ENCODE measurements around the gene C1orf185. TPM values are rescaled to one million over a fixed set of nuclear protein-coding genes. Genes with fewer than 3 reads are reported as not detected.

The C1orf185 gene
- total and polyA plus RNA-seq, 10 donors: not detected

GRCh38 chr1:51070011-51070410 lies 32.0 kb upstream of the C1orf185 start:
- DNase-seq: no peak
- Histone ChIP-seq H3K27me3 (replicated peaks in 1 of 7) (peaks cover 0 to 30% (median 0%) of the 10 kb centered on the region in 7 donors), H3K27ac (no peak overlapping the region), H3K4me1 (no peaks in the 10 kb centered on the region), H3K4me3 (no peak overlapping the region), H3K36me3 (no peaks in the 10 kb centered on the region), H3K9me3 (no peaks in the 10 kb centered on the region)
- TF ChIP-seq CTCF (IDR thresholded peaks at IDR 0.05 in 8 of 11, conservative IDR thresholded peaks at IDR 0.05 in 3 of 11): no peak
- TF ChIP-seq POLR2AphosphoS5 (IDR thresholded peaks at IDR 0.05): no peak
- TF ChIP-seq POLR2A (IDR thresholded peaks at IDR 0.05): no peak
- intact Hi-C loops (cut with DNase I; ENCODE audit: low total_unique reads): no loop called here

DNA sequence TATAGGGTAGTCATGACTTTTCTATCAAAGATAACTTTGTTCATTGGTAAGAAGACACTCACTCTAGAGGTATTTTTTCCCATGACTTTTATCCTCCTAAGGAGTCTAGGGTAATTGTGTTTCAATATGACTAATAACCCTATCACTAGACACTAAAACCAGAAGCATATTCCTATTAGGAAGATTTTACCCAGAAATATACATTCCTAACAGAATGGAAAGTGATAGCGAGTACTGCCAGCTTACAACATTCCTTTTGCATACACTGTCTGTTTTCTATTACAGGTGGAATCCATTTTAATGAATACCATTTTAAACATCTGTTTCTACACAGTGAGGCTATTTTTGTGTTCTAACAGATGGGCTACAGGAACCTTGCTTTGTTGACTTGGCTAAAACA lies 31.4 kb upstream of the C1orf185 start:
- H3K9me3 ChIP-seq: no peaks in the 10 kb centered on the region
- intact Hi-C loops (cut with DNase I; ENCODE audit: low total_unique reads): no loop called here
- no peak overlapping the region for H3K27ac ChIP-seq
- DNase-seq: no peak
- 89 to 98% (median 94%) methylated on average over 1 of the region's 1 CpG for WGBS, 5 donors
- H3K36me3 ChIP-seq: no peaks in the 10 kb centered on the region
- peaks cover 0 to 32% (median 0%) of the 10 kb centered on the region in 7 donors for H3K27me3 ChIP-seq (replicated peaks in 1 of 7)
- TF ChIP-seq POLR2A (IDR thresholded peaks at IDR 0.05): no peak
- no peak overlapping the region for H3K4me3 ChIP-seq
- no peaks in the 10 kb centered on the region for H3K4me1 ChIP-seq

- WGBS, 5 donors: 83 to 87% (median 87%) methylated on average over 11 of the region's 11 CpGs
- no peak for TF ChIP-seq CTCF (IDR thresholded peaks at IDR 0.05 in 8 of 11, conservative IDR thresholded peaks at IDR 0.05 in 3 of 11)
- TF ChIP-seq POLR2AphosphoS5 (IDR thresholded peaks at IDR 0.05): no peak
- no peak for TF ChIP-seq POLR2A (IDR thresholded peaks at IDR 0.05)
Measured at GRCh38 chr1:51071291-51072042, 30.6 kb upstream of the C1orf185 start.

DNA sequence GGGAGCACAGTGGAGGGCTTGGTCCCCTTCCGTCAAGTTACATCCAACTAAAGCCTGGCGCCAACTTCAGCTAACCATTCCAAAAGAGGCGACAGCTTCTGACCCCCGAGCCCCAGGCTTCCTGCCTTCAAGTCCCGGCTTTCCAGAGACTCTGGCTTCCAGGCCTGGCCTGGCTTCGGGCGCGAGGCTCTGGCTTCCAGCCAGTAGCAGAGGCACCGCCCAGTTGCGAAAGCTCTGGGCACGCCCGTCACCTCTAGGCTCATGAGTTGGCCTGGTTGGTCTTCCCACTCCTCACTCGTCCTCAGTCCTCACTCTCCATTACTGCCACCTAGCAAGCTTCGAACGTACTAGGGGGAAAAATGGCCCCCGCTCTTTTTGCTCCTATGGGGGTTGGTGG lies 30.0 kb upstream of the C1orf185 start:
- Histone ChIP-seq H3K4me1 (no peaks in the 10 kb centered on the region), H3K27me3 (replicated peaks in 1 of 7) (peaks cover 0 to 23% (median 0%) of the 10 kb centered on the region in 7 donors), H3K4me3 (no peak overlapping the region), H3K36me3 (no peaks in the 10 kb centered on the region), H3K27ac (no peak overlapping the region), H3K9me3 (no peaks in the 10 kb centered on the region)
- intact Hi-C loops (cut with DNase I; ENCODE audit: low total_unique reads): no loop called here
- TF ChIP-seq POLR2A (IDR thresholded peaks at IDR 0.05): no peak
- TF ChIP-seq CTCF (IDR thresholded peaks at IDR 0.05 in 8 of 11, conservative IDR thresholded peaks at IDR 0.05 in 3 of 11): no peak
- no peak for TF ChIP-seq POLR2AphosphoS5 (IDR thresholded peaks at IDR 0.05)
- DNase-seq: no peak
- 84 to 91% (median 85%) methylated on average over 11 to 16 of the region's 16 CpGs for WGBS, 5 donors

More at GRCh38 chr1:51071291-51072042, 30.6 kb upstream of the C1orf185 start:
- no peaks in the 10 kb centered on the region for H3K36me3 ChIP-seq
- H3K4me3 ChIP-seq: no peak overlapping the region
- H3K4me1 ChIP-seq: no peaks in the 10 kb centered on the region
- DNase-seq: no peak
- no peak overlapping the region for H3K27ac ChIP-seq
- intact Hi-C loops (cut with DNase I; ENCODE audit: low total_unique reads): no loop called here
- H3K27me3 ChIP-seq (replicated peaks in 1 of 7): peaks cover 0 to 29% (median 0%) of the 10 kb centered on the region in 7 donors
- no peaks in the 10 kb centered on the region for H3K9me3 ChIP-seq
